ENCODE data around the gene BMPER. TPM values are rescaled to one million over a fixed set of nuclear protein-coding genes. Genes with fewer than 3 reads are reported as not detected.

BMPER gene
- polyA plus RNA-seq, 1 experiment, result 8.8 TPM

DNA sequence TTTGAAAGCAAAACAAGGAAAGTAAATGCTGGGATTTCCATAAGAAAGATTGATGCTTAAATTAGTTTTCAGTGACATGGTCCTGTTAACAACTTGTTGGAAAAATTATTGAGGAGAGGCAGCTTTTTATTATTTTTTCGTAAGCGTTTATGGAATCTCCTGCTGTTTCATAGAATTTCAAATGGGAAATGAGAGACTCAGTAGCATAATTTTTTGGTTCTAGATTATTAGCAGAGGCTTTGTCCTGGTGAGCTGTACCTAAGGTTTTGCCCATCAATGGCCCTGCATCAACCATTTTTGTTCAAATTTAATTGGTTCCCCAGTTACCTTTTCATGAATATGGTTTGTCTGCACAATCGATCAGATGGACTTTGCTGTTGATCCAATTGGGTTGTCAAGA, 205.7 kb downstream of the BMPER start:
- TF ChIP-seq, protein P1, sequence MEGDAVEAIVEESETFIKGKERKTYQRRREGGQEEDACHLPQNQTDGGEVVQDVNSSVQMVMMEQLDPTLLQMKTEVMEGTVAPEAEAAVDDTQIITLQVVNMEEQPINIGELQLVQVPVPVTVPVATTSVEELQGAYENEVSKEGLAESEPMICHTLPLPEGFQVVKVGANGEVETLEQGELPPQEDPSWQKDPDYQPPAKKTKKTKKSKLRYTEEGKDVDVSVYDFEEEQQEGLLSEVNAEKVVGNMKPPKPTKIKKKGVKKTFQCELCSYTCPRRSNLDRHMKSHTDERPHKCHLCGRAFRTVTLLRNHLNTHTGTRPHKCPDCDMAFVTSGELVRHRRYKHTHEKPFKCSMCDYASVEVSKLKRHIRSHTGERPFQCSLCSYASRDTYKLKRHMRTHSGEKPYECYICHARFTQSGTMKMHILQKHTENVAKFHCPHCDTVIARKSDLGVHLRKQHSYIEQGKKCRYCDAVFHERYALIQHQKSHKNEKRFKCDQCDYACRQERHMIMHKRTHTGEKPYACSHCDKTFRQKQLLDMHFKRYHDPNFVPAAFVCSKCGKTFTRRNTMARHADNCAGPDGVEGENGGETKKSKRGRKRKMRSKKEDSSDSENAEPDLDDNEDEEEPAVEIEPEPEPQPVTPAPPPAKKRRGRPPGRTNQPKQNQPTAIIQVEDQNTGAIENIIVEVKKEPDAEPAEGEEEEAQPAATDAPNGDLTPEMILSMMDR (IDR thresholded peaks at IDR 0.05; ENCODE audit: insufficient read depth, low read depth, low read length), result no peak
- no peaks in the 10 kb centered on the region for H3K27me3 ChIP-seq (ENCODE audit: control insufficient read depth, insufficient read depth, low read length)
- H3K36me3 ChIP-seq (ENCODE audit: control insufficient read depth, insufficient read depth, low read length), result no peaks in the 10 kb centered on the region
- ChIA-PET POLR2A (no interaction called here), CTCF (no interaction called here)
- H3K4me3 ChIP-seq (ENCODE audit: low read depth, low read length), result no peak overlapping the region
- DNase-seq (ENCODE audit: low read depth), result no peak

DNA sequence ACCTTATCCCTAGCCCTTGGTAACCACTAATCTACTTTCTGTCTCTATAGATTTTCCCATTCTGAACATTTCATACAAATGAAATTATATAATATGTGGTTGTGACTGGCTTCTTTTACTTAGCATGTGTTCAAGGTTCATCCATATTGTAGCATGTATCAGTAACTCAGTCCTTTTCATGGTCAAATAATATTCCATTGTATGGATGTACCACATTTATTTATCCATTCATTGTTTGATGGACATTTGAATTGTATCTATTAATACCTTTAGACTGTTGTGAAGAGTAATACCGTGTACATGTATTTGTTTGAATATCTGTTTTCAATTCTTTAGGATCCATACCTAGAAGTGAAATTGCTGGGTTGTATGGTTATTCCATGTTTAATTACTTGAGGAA, 210.2 kb downstream of the BMPER start:
- CTCF ChIA-PET, result interaction anchor here (1.0 kb wide), 1 partner anchor 20 kb away, joined by 5 read pairs; no protein-coding TSS in a partner anchor
- Histone ChIP-seq H3K4me3 (ENCODE audit: low read depth, low read length) (no peak overlapping the region), H3K36me3 (ENCODE audit: control insufficient read depth, insufficient read depth, low read length) (no peaks in the 10 kb centered on the region), H3K27me3 (ENCODE audit: control insufficient read depth, insufficient read depth, low read length) (no peaks in the 10 kb centered on the region)
- no peak for DNase-seq (ENCODE audit: low read depth)
- TF ChIP-seq, protein P1 (IDR thresholded peaks at IDR 0.05; ENCODE audit: insufficient read depth, low read depth, low read length), result no peak
- POLR2A ChIA-PET, result no interaction called here

DNA sequence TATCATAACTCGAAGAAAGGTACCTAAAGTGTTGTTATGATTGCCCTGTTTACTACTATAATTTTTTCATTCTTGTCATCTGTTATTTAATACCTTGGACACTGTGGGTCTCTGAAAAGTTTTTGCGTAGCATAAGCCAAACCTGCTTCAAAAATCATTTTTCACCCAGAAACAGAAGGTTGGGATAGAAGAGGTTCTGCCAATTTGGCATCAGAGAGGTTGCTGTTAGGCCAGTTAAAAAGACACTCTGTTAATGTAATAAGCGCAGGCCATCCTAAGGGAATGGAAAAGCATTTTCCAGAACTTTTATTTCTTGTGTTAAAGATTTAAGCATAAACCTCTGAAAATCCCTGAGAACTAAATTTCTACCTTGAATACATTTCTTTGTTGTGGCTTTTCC, 212.2 kb downstream of the BMPER start:
- TF ChIP-seq, protein P1 (IDR thresholded peaks at IDR 0.05; ENCODE audit: insufficient read depth, low read depth, low read length), result no peak
- Histone ChIP-seq H3K4me3 (ENCODE audit: low read depth, low read length) (no peak overlapping the region), H3K27me3 (ENCODE audit: control insufficient read depth, insufficient read depth, low read length) (no peaks in the 10 kb centered on the region), H3K36me3 (ENCODE audit: control insufficient read depth, insufficient read depth, low read length) (no peaks in the 10 kb centered on the region)
- ChIA-PET CTCF (no interaction called here), POLR2A (no interaction called here)
- DNase-seq (ENCODE audit: low read depth), result no peak

DNA sequence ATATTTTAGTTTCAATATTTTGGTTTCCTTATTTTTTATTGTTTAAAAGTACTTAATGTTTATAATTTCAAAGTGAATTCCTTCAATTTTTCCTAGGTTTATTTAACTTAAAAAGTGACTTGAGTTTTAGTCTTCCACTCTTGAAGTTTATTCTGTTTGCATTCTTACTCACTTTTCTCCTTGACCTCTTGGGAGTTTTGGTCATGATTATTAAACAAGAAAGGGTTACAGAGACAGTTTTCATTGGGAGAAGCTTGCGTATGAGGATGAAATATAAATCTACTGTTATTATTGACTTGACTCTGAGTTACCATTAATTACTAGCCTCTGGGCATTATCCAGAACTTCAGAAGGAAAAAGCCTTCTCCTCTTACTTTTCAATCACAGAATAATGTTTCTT, 216.0 kb downstream of the BMPER start:
- ChIA-PET CTCF (interaction anchor here (2.7 kb wide), 1 partner anchor 11 kb away, joined by 11 read pairs; no protein-coding TSS in a partner anchor), POLR2A (no interaction called here)
- Histone ChIP-seq H3K4me3 (ENCODE audit: low read depth, low read length) (no peak overlapping the region), H3K36me3 (ENCODE audit: control insufficient read depth, insufficient read depth, low read length) (no peaks in the 10 kb centered on the region), H3K27me3 (ENCODE audit: control insufficient read depth, insufficient read depth, low read length) (no peaks in the 10 kb centered on the region)
- TF ChIP-seq, protein P1 (IDR thresholded peaks at IDR 0.05; ENCODE audit: insufficient read depth, low read depth, low read length), result no peak
- DNase-seq (ENCODE audit: low read depth), result no peak

DNA sequence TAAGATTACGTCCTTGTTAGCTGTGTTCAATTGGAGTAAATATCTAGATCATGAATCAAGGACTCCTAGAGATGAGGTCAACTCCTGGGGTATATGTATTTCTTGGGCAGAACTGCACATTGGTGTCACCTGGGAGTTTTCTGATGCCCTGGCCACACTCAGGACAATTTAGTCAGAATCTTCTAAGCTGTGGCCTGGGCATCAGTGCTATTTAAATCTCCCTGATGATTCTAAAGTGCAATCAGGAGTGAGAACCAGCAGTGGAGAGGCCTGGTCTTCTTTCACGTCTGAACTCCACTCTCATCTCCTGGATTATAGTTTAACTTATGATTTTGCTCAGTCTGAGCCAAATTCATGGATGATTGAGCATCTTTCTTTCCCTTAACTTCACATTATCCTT, 218.0 kb downstream of the BMPER start:
- TF ChIP-seq, protein P1 (IDR thresholded peaks at IDR 0.05; ENCODE audit: insufficient read depth, low read depth, low read length), result no peak
- CTCF ChIA-PET, result interaction anchor here (1.1 to 2.7 kb wide), 4 partner anchors 9 to 33 kb away, joined by 3 to 11 read pairs (median 4); no protein-coding TSS in a partner anchor

More for the DNA sequence above, 218.0 kb downstream of the BMPER start:
- H3K4me3 ChIP-seq (ENCODE audit: low read depth, low read length), result no peak overlapping the region
- no peaks in the 10 kb centered on the region for H3K36me3 ChIP-seq (ENCODE audit: control insufficient read depth, insufficient read depth, low read length)
- no peaks in the 10 kb centered on the region for H3K27me3 ChIP-seq (ENCODE audit: control insufficient read depth, insufficient read depth, low read length)
- POLR2A ChIA-PET, result no interaction called here
- DNase-seq (ENCODE audit: low read depth), result no peak
